SK-MEL-5 (cell line): ENCODE data around the gene SYT12. TPM values are rescaled to one million over a fixed set of nuclear protein-coding genes. Genes with fewer than 3 reads are reported as not detected.

Experiments
- DNase-seq: peaks from one replicate; pipeline ENCODE4 v3.0.0-alpha.2; 2016; ENCODE audit warnings: low read depth, low spot score
- in situ Hi-C: cut with HindIII; loops from 2 replicates; pipeline ENCODE4 v1.10.0; 2016; ENCODE audit warnings: low sequenced_read_pairs, high pct_unique_total_duplicates, low pct_unique_long_range_greater_than_20kb
- total RNA-seq: library from RNA; depleted of rRNA; stranded (reverse); fragments of >200 nt; shearing (Covaris generic); gene quantifications from 2 replicates; pipeline ENCODE4 v1.2.3, GENCODE V29; 2014

Gene SYT12
- total RNA-seq, 1 experiment from 2014 or later = not detected

DNA sequence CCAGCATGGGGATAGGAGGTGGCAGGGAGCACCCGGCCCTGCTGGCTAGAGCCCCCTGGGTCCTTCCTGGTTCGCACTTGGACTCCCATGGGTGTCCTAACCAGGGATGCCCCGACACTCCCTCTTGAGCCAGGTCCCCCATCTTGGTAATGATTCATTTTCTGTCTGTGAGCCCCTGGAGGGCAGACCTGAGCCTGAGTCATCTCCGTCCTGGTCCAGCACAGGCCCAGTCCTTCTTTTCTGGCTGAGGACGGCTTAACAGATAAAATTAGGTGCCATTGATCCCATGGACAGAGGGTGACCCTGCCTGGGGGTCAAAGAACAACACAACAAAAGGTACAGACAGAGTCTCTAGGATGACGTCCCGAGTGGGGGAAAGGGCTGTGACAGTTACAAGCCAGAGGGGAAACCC is 37.2 kb downstream of the SYT12 start:
- in situ Hi-C loops = no loop called here
- no peak for DNase-seq

DNA sequence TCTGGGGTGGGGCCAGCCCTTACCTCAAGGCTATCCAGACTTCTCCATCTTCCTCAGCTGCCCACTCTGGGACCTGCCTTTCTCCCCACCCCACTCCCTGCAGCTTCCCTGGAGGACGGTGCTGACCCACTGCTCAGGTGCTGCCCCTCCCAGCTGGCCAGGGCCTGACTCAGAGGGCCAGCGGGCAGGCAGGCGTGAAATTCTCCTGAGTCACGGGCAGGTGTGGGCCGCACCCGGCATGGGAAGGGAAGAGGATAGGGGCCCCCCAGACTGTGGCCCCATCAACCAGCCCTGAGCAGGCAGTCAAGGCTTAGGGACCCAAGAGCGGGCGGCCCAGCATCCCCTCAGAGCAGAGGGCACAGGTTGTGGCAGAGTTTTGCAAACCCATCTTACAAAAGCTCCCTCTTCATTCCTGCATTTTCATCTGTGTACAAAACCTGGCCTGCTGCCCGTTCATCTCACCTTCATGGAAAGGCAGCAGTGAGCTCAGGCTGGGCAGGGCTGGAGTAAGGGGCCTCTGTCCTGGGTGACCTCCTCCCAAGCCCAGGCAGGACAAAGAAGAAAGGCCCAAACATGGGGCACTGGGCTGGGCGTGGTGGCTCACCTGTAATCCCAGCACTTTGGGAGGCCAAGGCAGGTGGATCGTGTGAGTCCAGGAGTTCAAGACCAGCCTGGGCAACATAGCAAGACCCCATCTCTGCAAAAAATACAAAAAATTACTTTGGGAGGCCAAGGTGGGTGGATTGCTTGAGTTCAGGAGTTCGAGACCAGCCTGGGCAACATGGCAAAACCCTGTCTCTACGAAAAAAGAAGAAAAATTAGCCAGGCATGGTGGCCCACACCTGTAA is 39.8 kb downstream of the SYT12 start:
- in situ Hi-C loops = no loop called here
- no peak for DNase-seq

DNA sequence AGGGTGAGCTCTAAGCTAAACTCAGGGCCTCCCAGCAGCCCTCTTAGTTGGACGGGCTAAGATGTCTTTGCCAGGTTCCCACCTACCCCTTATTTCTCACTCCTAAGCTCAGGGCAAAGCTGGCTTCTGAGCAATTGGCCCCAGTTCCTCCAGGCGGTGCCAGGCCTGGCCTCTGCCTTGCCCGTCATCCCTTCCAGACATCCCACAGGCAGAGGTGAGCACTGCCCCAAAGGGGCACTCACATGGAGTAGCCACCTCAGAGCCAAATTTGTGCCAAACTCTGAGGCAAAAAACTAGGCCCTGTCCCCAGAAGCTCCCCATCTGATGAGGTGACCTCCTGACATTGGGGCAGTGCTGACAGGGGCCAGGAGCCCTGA is 43.4 kb downstream of the SYT12 start:
- no peak for DNase-seq
- in situ Hi-C loops = no loop called here

DNA sequence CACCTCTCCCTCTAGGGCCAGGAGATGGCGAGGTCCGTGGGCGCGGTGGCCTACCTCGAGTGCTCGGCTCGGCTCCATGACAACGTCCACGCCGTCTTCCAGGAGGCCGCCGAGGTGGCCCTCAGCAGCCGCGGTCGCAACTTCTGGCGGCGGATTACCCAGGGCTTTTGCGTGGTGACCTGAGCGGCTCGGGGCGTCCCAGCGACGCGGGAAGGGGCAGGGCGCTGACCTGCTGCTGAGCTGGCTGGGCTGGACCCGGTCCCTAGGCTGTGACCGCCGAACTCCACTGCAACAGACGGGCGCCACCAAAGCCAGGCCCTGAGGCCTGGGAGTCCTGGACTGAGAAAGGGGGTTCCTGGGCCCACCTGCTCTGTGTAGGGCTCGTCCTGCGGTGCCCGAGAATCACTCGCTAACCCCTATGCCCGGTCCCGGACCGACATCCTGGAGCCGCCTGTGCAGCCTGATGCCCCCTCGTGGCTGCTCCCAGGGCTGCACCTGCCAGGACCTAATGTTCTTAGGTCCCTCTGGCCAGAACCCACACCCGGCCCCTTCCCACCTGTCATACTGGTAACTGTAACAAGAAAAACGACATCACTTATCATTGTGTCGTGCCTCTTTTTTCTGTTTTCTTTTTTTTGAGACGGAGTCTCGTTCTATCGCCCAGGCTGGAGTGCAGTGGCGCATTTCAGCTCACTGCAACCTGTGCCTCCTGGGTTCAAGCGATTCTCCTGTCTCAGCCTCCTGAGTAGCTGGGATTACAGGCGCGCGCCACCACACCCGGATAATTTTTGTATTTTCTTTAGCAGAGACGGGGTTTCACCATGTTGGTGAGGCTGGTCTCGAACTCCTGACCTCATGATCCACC is 48.7 kb downstream of the SYT12 start:
- peak; percentile 39 for DNase-seq
- in situ Hi-C loops = no loop called here

DNA sequence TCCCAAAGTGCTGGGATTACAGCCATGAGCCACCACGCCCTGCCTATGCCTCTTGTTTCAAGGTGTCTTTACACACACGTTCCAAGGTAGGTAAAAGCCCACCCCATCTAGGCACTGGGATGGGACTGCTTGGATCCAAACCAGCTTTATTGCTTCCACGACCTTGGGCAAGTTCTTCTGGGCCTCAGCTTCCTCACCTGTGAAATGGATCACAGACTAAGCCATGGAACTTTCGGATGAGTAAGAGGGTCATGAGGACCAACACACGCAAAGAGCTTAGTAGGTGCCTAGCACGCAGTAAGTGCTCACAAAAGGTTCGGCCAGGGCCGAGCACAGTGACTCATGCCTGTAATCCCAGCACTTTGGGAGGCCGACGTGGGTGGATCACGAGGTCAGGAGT is 49.4 kb downstream of the SYT12 start:
- in situ Hi-C loops = no loop called here
- no peak for DNase-seq

DNA sequence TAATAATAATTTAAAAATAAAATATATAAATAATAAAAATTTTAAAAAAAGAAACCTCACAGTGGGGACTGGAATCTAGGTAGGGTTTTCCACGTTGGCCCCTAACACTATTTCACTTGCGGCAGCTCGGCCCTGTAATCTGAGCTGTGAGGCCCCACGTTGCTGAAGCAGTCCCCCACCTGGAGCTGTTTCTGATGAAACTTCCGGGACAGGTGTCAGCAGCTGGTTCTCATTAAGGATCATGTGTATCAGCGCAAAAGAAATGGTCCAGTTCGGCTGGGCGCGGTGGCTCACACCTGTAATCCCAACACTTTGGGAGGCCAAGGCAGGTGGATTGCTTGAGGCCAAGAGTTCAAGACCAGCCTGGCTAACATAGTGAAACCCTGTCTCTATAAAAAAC is 51.0 kb downstream of the SYT12 start:
- in situ Hi-C loops = no loop called here
- no peak for DNase-seq

DNA sequence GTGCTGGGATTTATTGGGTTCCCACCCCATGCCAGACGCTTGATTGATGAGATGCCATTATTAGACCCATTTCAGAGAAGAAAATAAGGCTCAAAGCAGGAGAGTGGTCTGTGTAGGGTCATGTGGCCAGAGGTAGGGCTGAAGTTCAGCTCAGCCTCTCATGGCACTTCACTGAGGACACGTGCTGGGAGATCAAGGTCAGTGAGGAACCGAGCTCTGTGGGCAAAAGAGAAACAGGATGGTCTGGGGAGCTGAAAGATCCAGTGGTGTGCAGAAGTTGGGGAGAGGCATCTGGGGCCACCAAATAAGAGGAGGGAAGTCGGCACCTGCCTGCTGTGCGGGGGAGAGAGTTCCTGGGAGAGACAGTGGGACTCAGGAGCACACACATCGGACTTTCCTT is 53.3 kb downstream of the SYT12 start:
- in situ Hi-C loops = no loop called here
- no peak for DNase-seq

DNA sequence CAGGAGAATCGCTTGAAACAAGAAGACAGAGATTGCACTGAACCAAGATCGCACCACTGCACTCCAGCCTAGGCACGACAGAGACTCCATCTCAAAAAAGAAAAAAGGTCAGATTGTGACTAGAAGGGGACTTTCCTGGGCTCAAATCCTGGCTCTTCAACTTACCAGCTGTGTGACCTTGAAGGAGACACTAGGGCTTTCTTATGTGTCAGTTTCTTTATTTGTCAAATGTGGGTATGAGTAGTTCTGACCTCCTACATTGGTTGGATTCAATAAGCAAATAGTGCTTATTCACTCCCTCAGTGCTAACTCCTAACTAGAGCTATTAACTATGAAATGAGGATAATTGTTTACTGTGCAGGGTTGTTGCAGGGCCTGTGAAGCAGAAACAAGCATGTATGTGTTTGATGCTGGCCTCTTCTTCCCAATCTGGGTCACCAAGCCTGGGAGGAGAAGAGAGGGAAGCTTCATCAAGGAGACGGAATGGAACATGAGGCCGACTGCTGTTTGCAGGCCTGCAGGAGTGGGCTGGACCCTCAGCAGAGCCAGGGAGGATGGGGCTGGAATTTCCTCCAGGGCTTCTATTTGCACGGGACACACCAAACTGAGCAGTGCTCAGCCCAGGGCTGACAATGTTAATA is 56.3 kb downstream of the SYT12 start:
- in situ Hi-C loops = no loop called here

DNA sequence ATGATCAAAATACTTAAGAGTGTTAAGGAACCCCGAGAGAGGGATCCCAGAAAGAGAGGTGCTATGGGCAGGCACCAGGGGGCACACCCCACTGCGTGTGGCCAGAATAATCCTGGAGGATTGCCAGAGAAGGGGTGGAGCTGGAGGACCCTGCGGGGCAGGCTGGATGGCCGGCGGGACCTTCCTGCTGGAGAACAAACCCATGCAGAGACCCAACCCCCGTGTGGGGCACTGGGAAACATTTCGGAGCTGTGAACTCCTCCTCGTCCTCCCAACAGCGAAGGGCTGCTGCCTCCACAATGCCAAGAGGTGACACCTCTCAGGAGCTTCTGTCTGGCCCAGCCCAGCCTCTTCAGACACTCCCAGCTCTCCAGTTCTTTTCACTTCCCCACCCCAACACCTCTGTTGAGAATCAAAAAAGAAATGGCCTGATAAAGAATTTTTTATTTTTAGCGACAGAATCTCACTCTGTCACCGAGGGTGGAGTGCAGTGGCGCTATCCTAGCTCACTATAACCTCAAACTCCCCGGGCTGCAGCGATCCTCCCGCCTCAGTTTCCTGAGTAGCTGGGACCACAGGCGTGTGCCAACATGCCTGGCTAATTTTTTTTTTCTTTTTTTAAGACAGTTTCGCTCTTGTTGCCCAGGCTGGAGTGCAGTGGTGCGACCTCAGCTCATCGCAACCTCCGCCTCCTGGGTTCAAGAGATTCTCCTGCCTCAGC is 59.3 kb downstream of the SYT12 start:
- no peak for DNase-seq
- in situ Hi-C loops = no loop called here

More for the DNA sequence above, 56.3 kb downstream of the SYT12 start:
- DNase-seq = no peak

DNA sequence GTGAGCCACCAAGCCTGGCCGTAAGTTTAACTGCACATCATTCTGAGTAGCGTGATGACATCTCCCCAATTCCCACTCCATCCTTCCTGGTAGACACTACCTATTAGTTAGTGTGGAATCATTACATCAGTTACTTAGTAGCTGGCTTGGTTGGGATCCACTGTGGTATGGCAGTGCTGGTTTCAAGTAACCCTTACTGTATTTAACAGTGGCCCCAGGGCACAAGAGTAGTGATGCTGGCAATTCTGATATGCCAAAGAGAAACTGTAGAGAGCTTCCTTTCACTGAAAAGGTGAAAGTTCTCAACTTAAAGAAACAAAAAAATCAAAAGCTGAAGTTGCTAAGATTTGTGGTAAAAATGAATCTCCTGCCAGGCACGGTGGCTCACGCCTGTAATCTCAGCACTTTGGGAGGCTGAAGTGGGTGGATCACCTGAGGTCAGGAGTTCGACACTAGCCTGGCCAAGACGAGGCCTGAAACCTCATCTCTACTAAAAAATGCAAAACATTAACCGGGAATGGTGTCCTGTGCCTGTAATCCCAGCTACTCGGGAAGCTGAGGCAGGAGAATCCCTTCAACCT is 60.9 kb downstream of the SYT12 start:
- no peak for DNase-seq
- in situ Hi-C loops = no loop called here

DNA sequence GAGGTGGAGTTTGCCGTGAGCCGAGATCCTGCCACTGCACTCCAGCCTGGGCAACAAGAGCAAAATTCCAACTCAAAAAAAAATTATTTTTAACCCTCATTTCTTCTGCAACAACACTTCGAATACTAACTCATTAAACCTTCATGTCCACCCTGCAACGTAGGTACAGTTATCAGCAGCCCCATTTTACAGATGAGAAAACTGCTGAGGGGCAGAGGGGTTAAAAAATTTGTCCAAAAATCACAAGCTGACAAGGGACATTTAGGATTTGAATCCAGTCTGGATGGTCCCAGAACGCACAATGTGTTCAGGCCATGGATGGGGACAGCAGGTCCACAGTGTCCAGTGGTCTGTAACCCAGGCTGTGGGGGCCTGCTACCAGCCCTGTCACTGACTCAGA is 62.7 kb downstream of the SYT12 start:
- in situ Hi-C loops = no loop called here
- DNase-seq = no peak

DNA sequence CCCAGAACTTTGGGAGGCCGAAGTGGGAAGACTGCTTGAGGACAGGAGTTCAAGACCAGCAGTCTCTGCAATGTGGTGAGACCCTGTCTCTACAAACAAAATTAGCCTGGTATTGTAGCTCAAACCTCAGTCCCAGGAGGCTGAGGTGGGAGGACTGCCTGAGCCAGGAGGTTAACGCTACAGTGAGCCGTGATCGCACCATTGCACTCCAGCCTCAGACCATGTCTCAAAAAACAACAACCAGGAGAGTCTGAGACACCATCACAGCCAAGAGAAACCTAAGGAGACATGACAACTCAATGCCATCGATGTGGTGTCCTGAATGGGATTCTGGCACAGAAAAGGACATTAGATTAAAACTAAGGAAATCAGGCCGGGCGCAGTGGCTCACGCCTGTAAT is 67.8 kb downstream of the SYT12 start:
- DNase-seq = no peak
- in situ Hi-C loops = no loop called here

DNA sequence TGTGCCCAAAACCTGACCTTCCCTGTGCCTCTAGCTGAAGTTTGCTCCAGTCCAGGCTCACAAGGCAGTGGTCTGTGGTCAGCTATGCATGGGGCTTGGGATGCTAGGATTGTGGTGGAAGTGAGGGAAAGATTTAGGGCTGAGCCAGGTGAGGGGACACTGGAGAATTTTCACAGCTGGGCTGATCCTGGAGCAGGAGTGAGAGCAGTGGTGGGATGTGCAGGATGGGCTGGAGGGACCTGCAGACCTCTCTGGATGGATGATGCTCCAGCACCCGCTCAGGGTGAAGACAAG is 72.2 kb downstream of the SYT12 start:
- DNase-seq = no peak
- in situ Hi-C loops = no loop called here

DNA sequence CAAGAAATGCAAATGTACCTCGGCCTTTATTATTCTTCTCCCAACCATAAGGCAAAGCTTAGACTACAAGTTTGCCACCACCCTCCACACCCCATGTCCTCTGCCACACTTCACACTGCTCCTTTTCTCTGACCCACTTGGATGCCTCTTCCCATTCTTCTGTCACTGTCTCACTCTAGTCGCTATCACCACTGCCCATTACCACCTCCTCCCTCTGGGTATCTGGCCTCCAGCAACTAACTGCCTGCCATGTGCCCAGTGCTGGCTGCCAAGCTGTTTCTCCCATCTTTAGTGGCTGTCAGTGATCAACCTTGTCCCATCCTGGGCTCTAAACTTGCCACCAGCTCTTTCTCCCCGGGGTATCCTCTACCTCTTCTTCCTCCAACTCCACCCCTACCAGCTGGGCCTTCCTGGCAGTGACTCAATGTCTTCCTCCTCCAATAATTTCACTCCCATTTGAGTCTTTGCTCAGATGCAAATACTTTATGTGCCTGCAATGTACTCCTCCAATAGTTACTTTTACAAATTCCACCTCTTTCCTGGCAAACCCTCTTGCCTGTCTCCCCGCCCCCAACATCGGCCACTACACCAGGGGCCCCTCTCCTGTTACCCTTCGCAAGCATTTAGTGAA is 76.0 kb downstream of the SYT12 start:
- in situ Hi-C loops = no loop called here
- no peak for DNase-seq

DNA sequence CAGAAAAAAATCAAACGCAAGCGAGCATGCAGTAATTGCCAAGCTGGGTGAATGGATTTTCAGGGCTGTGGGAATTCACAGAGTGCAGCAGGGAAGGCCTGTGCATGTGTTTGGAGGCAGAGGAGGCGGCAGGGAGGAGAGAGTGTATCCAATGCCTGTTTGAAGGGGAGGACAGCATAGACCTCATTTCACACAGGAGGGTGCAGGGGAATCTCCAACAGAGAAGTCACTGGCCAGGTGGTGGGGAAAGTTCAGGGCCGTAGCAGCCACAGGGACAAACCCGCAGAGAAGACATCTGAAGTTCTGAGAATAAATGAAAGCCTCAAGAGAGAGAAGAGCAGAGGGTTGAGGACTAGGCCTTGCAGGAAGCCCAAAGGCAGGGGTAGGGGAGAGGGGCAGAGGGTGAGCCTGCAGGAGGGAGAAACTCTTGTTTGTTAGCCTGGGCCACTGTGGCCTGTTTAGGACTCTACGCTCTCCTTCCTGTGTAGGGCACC is 76.9 kb downstream of the SYT12 start:
- in situ Hi-C loops = no loop called here
- no peak for DNase-seq
